SK-N-SH (cell line): Measurements from ENCODE around the gene COL4A6.

Experiments
- SIN3A ChIP-seq: IDR thresholded peaks from 2 replicates; pipeline ENCODE4 v1.6.1; 2012; ENCODE audit warnings: low read depth, mild to moderate bottlenecking, low read length, moderate library complexity, borderline replicate concordance
- TF ChIP-seq, protein P1 (sequence below): fragments of 200-600 bp; sonication (generic); IDR thresholded peaks from 2 replicates; pipeline ENCODE4 v1.6.1; 2017; ENCODE audit warnings: antibody characterized with exemption, mild to moderate bottlenecking, moderate library complexity
- TF ChIP-seq, protein P2 (sequence below): IDR thresholded peaks from 2 replicates; pipeline ENCODE4 v1.4.0; 2012; ENCODE audit warnings: low read depth, borderline replicate concordance
- TF ChIP-seq, protein P3 (sequence below): IDR thresholded peaks from 2 replicates; pipeline ENCODE4; 2012

DNA sequence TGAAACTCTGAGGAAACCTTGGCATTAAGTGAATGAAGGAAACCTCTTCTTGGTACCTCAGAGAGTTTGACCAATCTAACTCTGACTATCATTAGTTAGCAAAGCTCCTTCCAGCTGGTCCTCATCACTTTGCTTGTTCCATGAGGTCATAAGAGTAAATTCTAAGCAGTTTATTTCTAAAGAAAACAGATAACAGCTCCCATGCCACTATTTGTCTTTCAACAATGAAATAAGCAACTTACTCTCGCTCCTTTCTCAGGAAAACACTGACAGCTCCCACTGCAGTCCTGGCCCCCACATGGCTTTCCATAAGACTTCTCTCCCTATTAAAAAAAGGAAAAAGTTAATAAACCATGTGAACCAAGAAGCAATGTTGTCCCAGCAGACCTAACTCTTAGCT lies 127.7 kb downstream of the COL4A6 start:
- no peak for TF ChIP-seq SIN3A
- TF ChIP-seq, protein P1, sequence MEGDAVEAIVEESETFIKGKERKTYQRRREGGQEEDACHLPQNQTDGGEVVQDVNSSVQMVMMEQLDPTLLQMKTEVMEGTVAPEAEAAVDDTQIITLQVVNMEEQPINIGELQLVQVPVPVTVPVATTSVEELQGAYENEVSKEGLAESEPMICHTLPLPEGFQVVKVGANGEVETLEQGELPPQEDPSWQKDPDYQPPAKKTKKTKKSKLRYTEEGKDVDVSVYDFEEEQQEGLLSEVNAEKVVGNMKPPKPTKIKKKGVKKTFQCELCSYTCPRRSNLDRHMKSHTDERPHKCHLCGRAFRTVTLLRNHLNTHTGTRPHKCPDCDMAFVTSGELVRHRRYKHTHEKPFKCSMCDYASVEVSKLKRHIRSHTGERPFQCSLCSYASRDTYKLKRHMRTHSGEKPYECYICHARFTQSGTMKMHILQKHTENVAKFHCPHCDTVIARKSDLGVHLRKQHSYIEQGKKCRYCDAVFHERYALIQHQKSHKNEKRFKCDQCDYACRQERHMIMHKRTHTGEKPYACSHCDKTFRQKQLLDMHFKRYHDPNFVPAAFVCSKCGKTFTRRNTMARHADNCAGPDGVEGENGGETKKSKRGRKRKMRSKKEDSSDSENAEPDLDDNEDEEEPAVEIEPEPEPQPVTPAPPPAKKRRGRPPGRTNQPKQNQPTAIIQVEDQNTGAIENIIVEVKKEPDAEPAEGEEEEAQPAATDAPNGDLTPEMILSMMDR: no peak
- TF ChIP-seq, protein P2, sequence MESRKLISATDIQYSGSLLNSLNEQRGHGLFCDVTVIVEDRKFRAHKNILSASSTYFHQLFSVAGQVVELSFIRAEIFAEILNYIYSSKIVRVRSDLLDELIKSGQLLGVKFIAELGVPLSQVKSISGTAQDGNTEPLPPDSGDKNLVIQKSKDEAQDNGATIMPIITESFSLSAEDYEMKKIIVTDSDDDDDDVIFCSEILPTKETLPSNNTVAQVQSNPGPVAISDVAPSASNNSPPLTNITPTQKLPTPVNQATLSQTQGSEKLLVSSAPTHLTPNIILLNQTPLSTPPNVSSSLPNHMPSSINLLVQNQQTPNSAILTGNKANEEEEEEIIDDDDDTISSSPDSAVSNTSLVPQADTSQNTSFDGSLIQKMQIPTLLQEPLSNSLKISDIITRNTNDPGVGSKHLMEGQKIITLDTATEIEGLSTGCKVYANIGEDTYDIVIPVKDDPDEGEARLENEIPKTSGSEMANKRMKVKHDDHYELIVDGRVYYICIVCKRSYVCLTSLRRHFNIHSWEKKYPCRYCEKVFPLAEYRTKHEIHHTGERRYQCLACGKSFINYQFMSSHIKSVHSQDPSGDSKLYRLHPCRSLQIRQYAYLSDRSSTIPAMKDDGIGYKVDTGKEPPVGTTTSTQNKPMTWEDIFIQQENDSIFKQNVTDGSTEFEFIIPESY: no peak
- TF ChIP-seq, protein P3, sequence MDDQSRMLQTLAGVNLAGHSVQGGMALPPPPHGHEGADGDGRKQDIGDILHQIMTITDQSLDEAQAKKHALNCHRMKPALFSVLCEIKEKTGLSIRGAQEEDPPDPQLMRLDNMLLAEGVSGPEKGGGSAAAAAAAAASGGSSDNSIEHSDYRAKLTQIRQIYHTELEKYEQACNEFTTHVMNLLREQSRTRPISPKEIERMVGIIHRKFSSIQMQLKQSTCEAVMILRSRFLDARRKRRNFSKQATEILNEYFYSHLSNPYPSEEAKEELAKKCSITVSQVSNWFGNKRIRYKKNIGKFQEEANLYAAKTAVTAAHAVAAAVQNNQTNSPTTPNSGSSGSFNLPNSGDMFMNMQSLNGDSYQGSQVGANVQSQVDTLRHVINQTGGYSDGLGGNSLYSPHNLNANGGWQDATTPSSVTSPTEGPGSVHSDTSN: no peak
